H1 (cell line): ENCODE data around the gene MRPL43. TPM values are rescaled to one million over a fixed set of nuclear protein-coding genes. Genes with fewer than 3 reads are reported as not detected.

Experiments used
- CTCF ChIA-PET: fragments of 300-600 bp; sonication (Branson Sonifier 250); formaldehyde crosslinking; loops from one replicate; lab custom pipeline; 2021; ENCODE audit not compliant: partially characterized antibody; lab: Charles Lee
- POLR2A ChIA-PET: fragments of 300-600 bp; sonication (Branson Sonifier 250); formaldehyde crosslinking; loops from one replicate; lab custom pipeline; 2021; ENCODE audit warnings: inconsistent platforms; ENCODE audit not compliant: partially characterized antibody; lab: Charles Lee
- DNase-seq, 2 experiments: peaks; one replicate each; pipeline versions ENCODE4 v3.0.0 to v3.0.0-alpha.2; 2010 to 2022; ENCODE audit warnings: low spot score in 2 of 2, low read depth in 1 of 2, mixed read lengths in 1 of 2
- FAIRE-seq: peaks from 2 replicates; lab custom pipeline; 2011; peaks lifted over from hg19 to GRCh38; lab: Jason Lieb, UNC
- H2AFZ ChIP-seq: 2 replicates; pipeline ENCODE4 v1.8.1; 2012; ENCODE audit warnings: low read length, inconsistent platforms
- H2AK5ac ChIP-seq: 2 replicates; pipeline ENCODE4 v1.6.1; 2013; ENCODE audit warnings: low read depth, low read length
- H2BK120ac ChIP-seq: replicated peaks from 2 replicates; pipeline ENCODE3; 2013; ENCODE audit warnings: low read depth, low read length, inconsistent platforms
- H2BK12ac ChIP-seq: 2 replicates; pipeline ENCODE4 v1.6.1; 2013; ENCODE audit warnings: low read depth, low read length
- H2BK15ac ChIP-seq: 2 replicates; pipeline ENCODE4 v1.6.1; 2013; ENCODE audit warnings: low read length
- H2BK20ac ChIP-seq: 2 replicates; pipeline ENCODE4 v1.6.1; 2013; ENCODE audit warnings: low read length
- H2BK5ac ChIP-seq: 2 replicates; pipeline ENCODE4 v1.6.1; 2013; ENCODE audit warnings: low read depth, low read length
- H3K14ac ChIP-seq: 2 replicates; pipeline ENCODE4 v1.6.1; 2013; ENCODE audit warnings: inconsistent platforms; ENCODE audit not compliant: insufficient read length
- H3K18ac ChIP-seq: 2 replicates; pipeline ENCODE4 v1.6.1; 2013; ENCODE audit warnings: low read length; ENCODE audit errors: extremely low read depth
- H3K23ac ChIP-seq: 2 replicates; pipeline ENCODE4 v1.6.1; 2013; ENCODE audit warnings: inconsistent platforms; ENCODE audit not compliant: insufficient read length
- H3K23me2 ChIP-seq: 2 replicates; pipeline ENCODE4 v1.6.1; 2013; ENCODE audit warnings: low read depth, low read length
- H3K27ac ChIP-seq: 2 replicates; pipeline ENCODE4 v1.6.1; 2011; ENCODE audit warnings: low read depth, low read length, inconsistent platforms
- H3K27me3 ChIP-seq, 4 experiments: replicated peaks in 1 of 4; 1 replicate in 1 of 4; 2 replicates in 3 of 4; pipeline versions ENCODE4 v1.6.1 to v1.8.1; 2011 to 2013; ENCODE audit warnings: low read length in 3 of 4, mild to moderate bottlenecking in 3 of 4, inconsistent platforms in 2 of 4, mixed read lengths in 2 of 4, moderate library complexity in 1 of 4; ENCODE audit not compliant: control insufficient read depth in 3 of 4, insufficient read depth in 3 of 4; ENCODE audit errors: extremely low read depth in 1 of 4
- H3K36me3 ChIP-seq, 4 experiments: 2 replicates each; pipeline versions ENCODE4 v1.6.1 to v1.8.1; 2011 to 2013; ENCODE audit warnings: mild to moderate bottlenecking in 4 of 4, low read length in 3 of 4, moderate library complexity in 2 of 4, control low read depth in 1 of 4, inconsistent platforms in 1 of 4; ENCODE audit not compliant: insufficient read depth in 4 of 4, control insufficient read depth in 2 of 4
- H3K4ac ChIP-seq: replicated peaks from 2 replicates; pipeline ENCODE3; 2013; ENCODE audit warnings: low read length, low read depth, mixed read lengths, inconsistent platforms; ENCODE audit not compliant: insufficient read length
- H3K4me1 ChIP-seq, 4 experiments: replicated peaks in 1 of 4; 1 replicate in 1 of 4; 2 replicates in 3 of 4; pipeline versions ENCODE4 v1.6.1 to v1.8.1; 2011 to 2013; ENCODE audit warnings: low read length in 3 of 4, inconsistent platforms in 2 of 4, mixed read lengths in 1 of 4; ENCODE audit not compliant: insufficient read depth in 4 of 4, control insufficient read depth in 3 of 4
- H3K4me2 ChIP-seq, 2 experiments: 2 replicates each; pipeline versions ENCODE4 v1.6.1 to v1.8.1; 2011 to 2013; ENCODE audit warnings: low read depth in 2 of 2, low read length in 2 of 2, control low read depth in 1 of 2, inconsistent platforms in 1 of 2, mild to moderate bottlenecking in 1 of 2; ENCODE audit not compliant: insufficient read depth in 1 of 2
- H3K4me3 ChIP-seq, 4 experiments: fragments of 200-600, 300-600 bp in 1 of 4; sonication (generic), shearing (Covaris generic), sonication (Bioruptor Twin) in 1 of 4; 2 replicates each; pipeline versions ENCODE4 v1.5.1 to v1.8.1; 2011 to 2016; ENCODE audit warnings: low read length in 4 of 4, low read depth in 3 of 4, control low read depth in 2 of 4, inconsistent platforms in 2 of 4, mild to moderate bottlenecking in 2 of 4, mixed read lengths in 1 of 4, moderate library complexity in 1 of 4; ENCODE audit not compliant: insufficient read depth in 2 of 4; ENCODE audit errors: extremely low read depth in 1 of 4
- H3K56ac ChIP-seq: replicated peaks from 2 replicates; pipeline ENCODE3; 2013; ENCODE audit warnings: low read depth, mild to moderate bottlenecking, mixed read lengths, low read length, inconsistent platforms; ENCODE audit not compliant: insufficient read length
- H3K79me1 ChIP-seq: 2 replicates; pipeline ENCODE4 v1.6.1; 2013; ENCODE audit warnings: low read depth, low read length, control low read depth
- H3K79me2 ChIP-seq, 2 experiments: 2 replicates each; pipeline versions ENCODE4 v1.6.1 to v1.8.1; 2012 to 2013; ENCODE audit warnings: low read length in 2 of 2, mild to moderate bottlenecking in 2 of 2, inconsistent platforms in 1 of 2; ENCODE audit not compliant: insufficient read depth in 2 of 2, control insufficient read depth in 1 of 2
- H3K9ac ChIP-seq, 4 experiments: replicated peaks in 1 of 4; 1 replicate in 1 of 4; 2 replicates in 3 of 4; pipeline versions ENCODE4 v1.6.1 to v1.8.1; 2011 to 2013; ENCODE audit warnings: low read depth in 3 of 4, low read length in 3 of 4, control low read depth in 2 of 4, mild to moderate bottlenecking in 2 of 4, moderate library complexity in 2 of 4, inconsistent platforms in 1 of 4; ENCODE audit errors: extremely low read depth in 1 of 4
- H3K9me3 ChIP-seq, 2 experiments: 2 replicates each; pipeline versions ENCODE4 v1.6.1 to v1.8.1; 2012 to 2013; ENCODE audit warnings: mild to moderate bottlenecking in 2 of 2, moderate library complexity in 2 of 2, control low read depth in 1 of 2, inconsistent platforms in 1 of 2, low read depth in 1 of 2, low read length in 1 of 2, mixed read lengths in 1 of 2; ENCODE audit not compliant: insufficient read depth in 2 of 2
- H4K20me1 ChIP-seq, 2 experiments: replicated peaks in 1 of 2; 2 replicates each; pipeline versions ENCODE3 to v1.8.1; 2011 to 2013; ENCODE audit warnings: inconsistent platforms in 2 of 2, low read length in 2 of 2, mild to moderate bottlenecking in 1 of 2; ENCODE audit not compliant: insufficient read depth in 2 of 2, control insufficient read depth in 1 of 2
- H4K5ac ChIP-seq: 2 replicates; pipeline ENCODE4 v1.6.1; 2013; ENCODE audit warnings: low read length, low read depth, mixed read lengths, inconsistent platforms; ENCODE audit not compliant: insufficient read length
- H4K8ac ChIP-seq: 2 replicates; pipeline ENCODE4 v1.8.0; 2013; ENCODE audit warnings: mild to moderate bottlenecking, moderate library complexity, low read length, inconsistent platforms; ENCODE audit not compliant: insufficient read depth; ENCODE audit errors: extremely low read depth
- H4K91ac ChIP-seq: replicated peaks from 2 replicates; pipeline ENCODE3; 2013; ENCODE audit warnings: low read length, mixed read lengths, inconsistent platforms; ENCODE audit not compliant: insufficient read length
- HDAC6 ChIP-seq: IDR thresholded peaks from one replicate; pipeline ENCODE4 v1.7.1; 2012; ENCODE audit warnings: low read depth, mild to moderate bottlenecking, inconsistent platforms, low read length, moderate library complexity
- KDM5A ChIP-seq: fragments of 200-600 bp; IDR thresholded peaks from 2 replicates; pipeline ENCODE4 v1.7.1; 2012; ENCODE audit warnings: mild to moderate bottlenecking, low read length, inconsistent platforms, mixed read lengths
- WGBS, 2 experiments: shearing (Covaris generic) in 1 of 2; methylation state at CpG; one replicate each; pipeline versions ENCODE4 v1.1.6 to v1.1.7; 2013 to 2015; ENCODE audit warnings: low lambda C conversion rate in 2 of 2, mixed read lengths in 2 of 2, inconsistent platforms in 1 of 2, low coverage in 1 of 2, missing lambda C conversion rate in 1 of 2; ENCODE audit not compliant: insufficient replicate concordance in 2 of 2, insufficient coverage in 1 of 2, insufficient read length in 1 of 2; ENCODE audit errors: extremely low coverage in 1 of 2, missing lambda C conversion rate in 1 of 2; 5-methylcytosine and 5-hydroxymethylcytosine counted together
- polyA plus RNA-seq, 7 experiments: library from polyadenylated mRNA; depleted of rRNA in 3 of 7; stranded (reverse) in 5 of 7; unstranded in 2 of 7; fragments of >200 nt in 5 of 7; fragments of 200-250 nt in 2 of 7; gene quantifications; 1 replicate in 5 of 7; 2 replicates in 1 of 7; 4 replicates in 1 of 7; pipeline versions ENCODE4 v1.2.1 to v1.2.3, GENCODE V29; 2011 to 2013; ENCODE audit warnings: missing spikeins in 2 of 7, mixed read lengths in 2 of 7
- total RNA-seq: library from RNA; stranded (reverse); fragmentation: NEBNext Ultra II Directional; extraction: Animal tissue kit (Norgen Biotek cat#: 25700); gene quantifications from 2 replicates; pipeline ENCODE4 v1.2.1, GENCODE V29; 2021

MRPL43 gene
- total and polyA plus RNA-seq, 2 of the 8 experiments (the other 6 are each of a cell fraction or from before 2014, with no cell fraction given), result 74.1 to 149 TPM

GRCh38 chr10:100988166-100988565, 869 bp upstream of the MRPL43 start:
- Histone ChIP-seq H3K56ac (no peak overlapping the region), H2AFZ (no peak overlapping the region), H2BK5ac (no peak overlapping the region; the same call in 1 of the 2 replicates), H3K18ac (no peak overlapping the region), H3K23me2 (peaks cover 9% of the 10 kb centered on the region; the same call in 1 of the 2 replicates), H3K4me2 (peak overlapping the region; percentile 85 to 98), H4K5ac (no peak overlapping the region), H3K9ac (peak overlapping the region in 3 of 4 experiments; percentile 80 to 84 (median 83); a peak in 6 of 7 replicates), H4K91ac (no peak overlapping the region), H2AK5ac (peak overlapping the region; percentile 86; the same call in 1 of the 2 replicates), H3K79me1 (peaks cover 15% of the 10 kb centered on the region), H3K9me3 (no peaks in the 10 kb centered on the region), H2BK20ac (no peak overlapping the region), H3K27ac (peak overlapping the region; percentile 37), H3K14ac (no peak overlapping the region), H2BK12ac (no peak overlapping the region), H3K36me3 (peaks cover 15 to 40% (median 29%) of the 10 kb centered on the region in 4 experiments), H3K4ac (peak overlapping the region; percentile 58), H4K20me1 (peaks cover 7 to 18% of the 10 kb centered on the region in 2 experiments), H4K8ac (peak overlapping the region; percentile 75; the same call in 1 of the 2 replicates), H3K23ac (no peak overlapping the region), H3K4me3 (peak overlapping the region; percentile 68 to 92 (median 80)), H2BK120ac (no peak overlapping the region), H3K4me1 (peaks cover 0 to 12% (median 5%) of the 10 kb centered on the region in 4 experiments; a peak in 4 of 7 replicates), H2BK15ac (no peak overlapping the region), H3K79me2 (peaks cover 17 to 51% of the 10 kb centered on the region in 2 experiments), H3K27me3 (no peaks in the 10 kb centered on the region)
- no peak for TF ChIP-seq HDAC6
- no peak for TF ChIP-seq KDM5A
- WGBS, 2 experiments, result 69% methylated on average over 10 of the region's 10 CpGs; no CpG with 5 or more reads in 1 of the 2 experiments
- ChIA-PET POLR2A (interaction anchor here (0.7 to 6.8 kb wide), 8 partner anchors 10 to 30 kb away, joined by 3 to 38 read pairs (median 4); partner anchors contain the start of genes LZTS2 and SEMA4G), CTCF (interaction anchor here (0.6 to 26.8 kb wide), 7 partner anchors 9 to 90 kb away, joined by 3 to 464 read pairs (median 10); partner anchors contain the start of gene SEMA4G)
- FAIRE-seq (no peak), DNase-seq (no peak)
